Right kidney (tissue), 1 donor: ENCODE results near the gene FAM221B.

Experiments used
- DNase-seq: peaks from one replicate; pipeline ENCODE4 v3.0.0-alpha.2; 2016

Gene FAM221B

DNA sequence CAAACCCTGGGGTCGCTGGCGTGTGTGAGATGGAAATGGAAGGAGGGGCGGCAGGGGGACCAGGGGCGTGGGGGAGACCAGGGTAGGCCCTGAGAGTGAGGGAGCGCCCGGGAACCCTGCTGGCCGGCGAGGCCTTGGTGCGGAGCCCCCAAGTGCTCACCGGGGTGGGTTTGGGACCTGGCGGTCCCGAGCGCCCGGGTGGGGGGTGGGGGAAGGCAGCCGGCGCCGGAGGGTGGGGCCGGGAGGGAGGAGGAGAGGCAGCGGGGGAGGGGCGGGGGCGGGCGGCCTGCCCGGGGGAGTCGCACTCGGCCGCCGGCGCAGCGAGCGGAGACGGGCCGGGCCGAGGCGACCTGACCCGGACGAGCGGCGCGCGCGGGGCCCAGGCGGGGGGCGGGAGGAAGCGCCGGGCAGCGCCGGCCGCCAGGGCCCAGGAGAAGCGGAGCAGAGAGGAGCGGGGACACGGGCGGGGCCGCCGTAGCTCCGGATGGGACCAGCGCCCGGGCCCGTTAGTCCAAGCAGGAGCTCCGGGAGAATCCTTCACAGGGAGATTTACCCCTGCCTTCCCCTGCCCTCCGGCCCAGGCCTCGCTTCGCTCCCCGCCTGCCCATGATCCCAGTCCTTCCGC is 37.1 kb downstream of the FAM221B start, which contains the start of gene NPR2:
Gene NPR2 (plus strand): TSS at position 295 of the 625 bp plus-strand sequence. CDS start 818 bp downstream, outside the sequence.
- peak; percentile 70 for DNase-seq

DNA sequence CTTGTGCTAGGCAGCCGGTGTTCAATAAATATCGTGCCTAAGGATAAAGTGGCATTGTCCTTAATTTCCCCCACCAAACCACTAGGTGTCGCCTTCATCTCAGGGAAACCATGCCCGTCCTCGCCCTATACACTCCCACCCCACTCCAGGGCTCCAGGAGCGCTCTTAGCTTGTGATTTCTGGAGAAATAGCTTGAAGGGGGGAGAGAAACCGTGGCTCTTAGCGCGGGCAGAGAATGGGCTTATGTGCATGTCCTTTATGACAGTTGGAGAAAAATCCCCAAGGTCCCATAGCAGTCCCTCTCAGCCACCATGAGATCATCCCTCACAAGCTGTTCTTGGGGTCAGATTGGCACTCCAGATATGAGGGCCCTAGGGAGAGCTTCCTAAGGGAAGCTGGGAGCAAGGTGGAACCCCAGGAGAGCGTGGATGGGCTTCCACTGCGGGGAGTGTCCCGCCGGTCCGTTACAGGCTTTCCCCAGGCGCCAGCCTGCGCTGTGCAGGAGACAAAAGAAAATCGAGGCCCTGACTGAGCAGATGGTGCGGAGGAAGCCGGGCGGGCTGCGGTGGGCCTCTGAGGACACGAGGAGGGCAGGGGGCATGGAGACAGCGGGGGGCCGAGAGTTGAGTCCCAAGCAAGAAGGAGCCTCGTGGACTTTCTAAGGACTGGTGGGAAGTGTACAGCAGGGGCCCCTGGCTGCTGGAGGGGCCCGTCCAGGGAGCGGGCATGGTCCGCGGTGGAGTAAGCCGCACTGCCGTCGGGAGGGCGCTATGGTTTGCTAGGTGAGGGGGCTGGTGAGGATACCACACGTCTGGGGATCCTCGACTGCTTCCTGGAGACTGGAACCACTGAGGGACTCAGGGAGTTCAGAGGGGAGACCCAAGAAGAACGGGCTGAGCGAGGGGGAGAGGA is 37.9 kb downstream of the FAM221B start:
- peak; percentile 77 for DNase-seq

DNA sequence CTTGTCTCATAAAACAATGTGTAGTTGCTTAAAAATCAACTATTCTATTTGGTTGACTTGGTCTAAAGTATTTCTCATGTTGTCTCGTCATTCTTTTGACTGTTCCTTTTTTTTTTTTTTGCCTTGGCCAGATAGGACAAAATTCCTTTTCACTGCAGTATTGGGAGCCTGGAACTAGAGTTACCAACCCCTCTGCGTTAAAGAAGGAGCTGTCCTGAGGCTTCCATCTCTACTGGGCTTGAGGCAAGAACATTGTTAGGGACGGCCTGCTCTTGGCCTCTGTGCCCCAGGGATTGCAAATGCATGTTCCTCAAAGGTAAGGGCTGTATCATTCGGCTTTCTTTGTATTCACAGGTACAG is 38.5 kb downstream of the FAM221B start:
- no peak for DNase-seq

DNA sequence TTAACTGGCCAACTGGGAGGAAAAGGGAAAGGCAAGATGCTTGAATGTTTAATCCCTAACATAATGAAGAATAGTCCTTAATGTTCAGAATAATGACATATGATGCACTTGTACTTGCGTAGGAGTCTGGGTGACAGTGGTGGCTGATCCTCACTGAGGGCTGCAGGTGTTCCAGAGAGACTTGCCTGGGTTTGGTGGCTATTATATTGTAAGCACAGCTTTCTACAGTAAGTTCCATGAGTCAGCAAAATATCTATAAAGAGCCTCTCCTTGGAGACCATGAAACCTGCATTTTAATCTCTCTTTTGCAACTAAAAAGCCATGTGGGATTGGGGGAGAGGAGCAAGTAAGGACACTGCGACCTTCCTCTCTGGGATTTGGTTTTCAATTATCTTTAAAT is 39.0 kb downstream of the FAM221B start:
- no peak for DNase-seq

DNA sequence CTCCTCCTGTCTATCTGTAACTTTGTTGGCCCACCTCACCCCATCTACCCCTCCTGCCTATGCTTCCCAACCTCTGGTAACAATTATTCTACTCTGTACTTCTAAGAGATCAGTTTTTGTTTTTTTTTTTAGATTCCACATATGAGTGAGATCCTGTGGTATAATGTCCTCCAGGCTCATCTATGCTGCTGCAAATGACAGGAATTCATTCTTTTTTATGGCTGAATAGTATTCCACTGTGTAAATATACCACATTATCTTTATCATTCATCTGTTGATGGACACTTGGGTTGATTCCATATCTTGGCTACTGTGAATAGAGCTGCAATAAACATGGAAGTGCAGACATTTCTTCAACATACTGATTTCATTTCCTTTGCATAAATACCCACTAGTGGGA is 45.1 kb downstream of the FAM221B start:
- DNase-seq: no peak

DNA sequence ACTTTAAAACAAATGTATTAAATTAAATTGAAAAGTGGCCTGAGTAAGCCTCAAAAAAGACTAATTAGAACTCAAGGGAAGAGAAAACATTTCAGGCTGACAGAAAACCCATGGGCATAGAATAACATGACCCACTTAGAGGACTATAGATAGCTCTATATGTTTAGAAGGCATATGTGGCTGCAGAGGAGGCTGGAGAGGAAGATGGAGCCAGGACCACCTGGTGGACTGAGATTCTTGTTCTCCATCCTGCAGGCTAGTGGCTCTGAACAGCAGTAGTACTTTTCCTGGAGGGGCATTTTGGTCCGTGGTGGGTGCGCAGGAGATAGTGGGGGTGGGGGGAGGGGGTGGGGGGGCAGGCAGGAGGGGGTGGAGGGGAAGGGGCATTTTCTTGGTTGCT is 47.5 kb downstream of the FAM221B start:
- DNase-seq: no peak

DNA sequence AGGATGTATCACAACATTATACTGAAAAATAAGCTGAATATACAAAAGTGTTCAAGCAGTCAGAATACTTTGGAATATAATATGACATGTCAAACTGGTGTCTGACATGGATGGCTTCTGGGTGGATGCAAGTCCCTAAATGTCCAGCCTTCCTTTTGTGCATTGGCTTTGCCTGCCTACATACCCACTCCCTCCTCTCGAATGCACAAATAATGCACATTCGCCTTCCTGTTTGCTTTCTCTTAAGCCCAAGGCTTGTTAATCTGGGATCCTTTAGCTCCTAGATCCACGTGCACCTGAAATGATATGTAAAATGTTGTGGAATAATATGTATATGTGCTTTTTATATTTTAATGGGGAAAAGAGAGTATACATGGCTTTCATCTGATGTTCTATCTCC is 50.0 kb downstream of the FAM221B start:
- DNase-seq: no peak

DNA sequence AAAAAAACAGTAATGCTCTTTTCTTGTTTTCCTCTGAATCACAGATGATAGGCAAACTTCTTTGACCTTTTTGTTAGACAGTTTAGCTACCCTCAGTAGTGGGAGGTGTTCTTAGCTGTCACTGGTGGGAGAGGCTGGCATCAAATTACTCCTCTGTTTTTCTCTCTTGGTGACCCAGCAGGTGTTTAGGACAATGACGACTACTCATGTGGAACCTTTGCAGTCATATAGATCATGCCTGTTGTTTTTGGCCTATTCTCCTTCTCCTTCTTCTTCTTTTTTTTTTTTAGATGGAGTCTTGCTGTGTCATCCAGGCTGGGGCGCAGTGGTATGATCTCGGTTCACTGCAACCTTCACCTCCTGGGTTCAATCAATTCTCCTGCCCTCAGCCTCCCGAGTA is 52.5 kb downstream of the FAM221B start:
- no peak for DNase-seq

DNA sequence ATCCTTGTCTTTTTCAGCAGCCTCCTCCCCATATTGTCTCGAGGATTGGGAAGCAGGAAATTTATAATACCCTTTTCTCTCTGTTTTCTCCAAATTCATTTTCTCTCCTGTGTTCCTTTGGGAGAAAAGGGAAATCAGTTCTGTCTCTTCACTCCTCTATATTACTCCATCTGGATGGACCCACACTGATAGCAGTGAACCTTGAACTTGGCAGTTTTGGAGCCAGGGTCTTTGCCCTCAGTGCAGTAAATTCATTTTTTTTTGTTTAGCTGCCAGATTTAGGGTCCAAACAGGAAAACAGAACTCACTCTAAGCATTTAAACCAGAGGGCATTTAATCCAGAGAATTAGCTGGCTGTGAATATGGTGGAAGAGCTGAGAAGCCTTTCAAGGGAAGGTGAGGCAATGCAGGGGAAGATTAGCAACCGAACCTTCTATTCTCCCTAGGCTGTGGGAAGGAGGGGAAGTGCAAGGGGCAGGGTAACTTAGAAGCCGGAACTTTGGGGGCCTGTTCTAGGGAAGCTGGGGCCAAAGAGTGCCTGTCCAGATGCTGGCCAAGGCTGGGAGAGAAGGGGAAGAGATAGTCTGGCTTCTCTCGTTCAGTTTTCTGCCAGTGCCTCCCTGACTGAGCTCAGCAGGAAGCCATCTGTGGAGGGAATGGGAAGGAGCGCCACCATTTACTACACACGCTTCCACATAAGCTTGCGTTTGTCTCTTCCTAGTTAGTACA is 53.5 kb downstream of the FAM221B start:
- DNase-seq: no peak

DNA sequence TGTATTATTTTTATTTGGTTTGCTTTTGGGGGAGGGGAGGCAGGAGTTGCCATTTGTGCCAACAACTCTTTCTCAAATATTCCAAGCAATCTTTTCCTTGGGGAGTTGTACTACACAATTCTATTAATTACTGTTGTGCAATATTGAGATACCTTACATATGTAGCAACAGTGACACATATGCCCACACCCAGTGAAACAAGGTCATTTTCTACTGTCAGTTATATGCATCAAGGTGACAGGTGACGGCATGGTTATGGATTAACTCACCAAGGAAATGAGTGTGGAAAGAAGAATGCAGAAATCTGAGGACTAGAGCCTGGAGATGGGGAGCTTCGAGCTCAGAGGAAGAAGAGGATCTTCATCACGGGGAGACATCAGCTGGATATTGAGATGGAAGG is 56.6 kb downstream of the FAM221B start:
- no peak for DNase-seq

DNA sequence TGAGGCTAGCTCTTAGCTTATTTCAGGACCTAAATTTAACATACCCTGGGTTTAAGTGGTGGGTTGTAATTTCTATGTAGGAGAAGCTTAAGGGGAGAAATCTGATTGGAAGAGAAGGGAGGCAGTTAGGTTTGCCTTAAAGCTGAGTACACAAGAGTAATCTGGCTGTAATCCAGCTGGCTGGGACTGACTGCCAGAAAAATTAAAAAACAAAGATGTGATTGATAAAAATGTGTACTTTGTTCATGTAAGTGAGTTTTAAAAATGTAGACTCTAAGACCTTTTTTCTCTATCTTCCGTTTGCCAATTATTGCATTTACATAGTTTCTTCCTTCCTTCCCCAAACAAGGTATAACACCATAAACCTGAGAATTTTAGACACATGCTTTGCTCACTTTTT is 57.0 kb downstream of the FAM221B start:
- DNase-seq: no peak

DNA sequence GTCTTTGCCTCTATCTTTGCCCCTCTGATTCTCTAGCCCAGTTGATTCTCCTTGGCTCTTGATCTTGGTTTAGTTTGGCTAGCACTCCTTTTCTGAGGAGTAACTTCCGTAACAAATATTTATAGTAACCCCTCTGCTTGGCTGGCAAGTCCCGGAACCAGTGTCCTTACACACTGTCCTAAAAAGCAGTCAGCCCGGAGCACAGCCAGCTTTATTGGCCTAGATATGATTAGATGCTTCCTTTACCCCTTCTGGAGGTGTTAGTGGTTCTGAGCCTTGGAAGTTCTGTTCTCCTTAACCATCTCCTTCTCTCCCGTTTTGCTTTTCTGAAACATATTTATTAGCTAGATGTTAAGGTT is 57.5 kb downstream of the FAM221B start:
- no peak for DNase-seq

DNA sequence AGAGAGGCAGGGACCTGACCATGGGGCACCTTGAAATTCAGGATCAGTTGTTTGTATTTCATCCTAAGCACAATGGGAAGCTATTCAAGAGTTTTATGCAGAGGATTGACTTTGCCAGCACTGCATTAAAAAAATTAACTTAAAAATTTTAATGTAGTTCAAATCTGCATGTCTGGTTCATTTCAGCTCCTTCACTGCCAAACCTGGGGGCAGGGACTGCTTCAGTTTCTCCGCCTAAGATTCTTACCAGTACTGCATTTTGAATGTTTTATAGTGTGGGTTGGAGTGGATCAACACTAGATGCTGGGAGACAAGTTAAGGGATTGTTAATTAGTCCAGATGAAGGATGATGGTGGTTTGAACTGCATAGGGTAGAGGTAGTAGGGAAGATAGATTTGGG is 58.8 kb downstream of the FAM221B start:
- no peak for DNase-seq

DNA sequence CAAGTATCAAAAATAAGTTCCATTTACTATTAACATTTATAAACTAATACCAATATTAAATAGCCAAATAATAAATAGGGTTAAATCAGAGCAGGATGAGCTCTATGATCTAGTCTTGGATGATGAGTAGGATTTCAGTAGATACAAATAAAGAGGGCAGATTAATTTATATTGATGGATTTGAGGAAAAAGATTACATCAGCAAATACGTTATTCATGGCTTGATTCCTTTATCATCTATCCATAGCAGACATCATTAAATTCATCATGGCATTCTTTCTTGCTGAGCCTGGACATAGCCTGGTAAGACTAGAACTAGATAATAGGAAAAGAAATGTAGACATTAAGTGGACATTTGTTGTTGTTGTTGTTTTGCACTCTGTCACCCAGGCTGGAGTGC is 61.1 kb downstream of the FAM221B start:
- no peak for DNase-seq

DNA sequence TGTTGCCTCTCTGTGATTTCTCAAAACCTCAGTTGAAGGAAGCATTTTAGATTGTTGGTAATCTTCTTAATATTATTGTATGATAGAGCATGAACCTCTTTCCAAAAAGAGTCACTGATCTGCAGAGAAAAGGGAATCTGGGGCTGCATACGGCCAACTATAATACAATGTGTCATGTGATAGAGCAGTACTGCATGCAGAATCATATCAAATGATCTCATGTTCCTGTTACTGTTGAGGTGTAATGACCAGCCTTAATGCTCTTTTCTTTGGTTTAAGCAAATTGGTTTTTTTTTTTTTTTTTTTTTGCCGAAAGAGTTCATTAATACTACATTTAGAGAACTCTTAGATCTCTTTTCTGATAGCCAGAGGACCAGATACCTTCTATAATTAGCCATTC is 61.5 kb downstream of the FAM221B start:
- DNase-seq: no peak
